ENCODE measurements around the gene ANO5.

ANO5 gene, protein sequence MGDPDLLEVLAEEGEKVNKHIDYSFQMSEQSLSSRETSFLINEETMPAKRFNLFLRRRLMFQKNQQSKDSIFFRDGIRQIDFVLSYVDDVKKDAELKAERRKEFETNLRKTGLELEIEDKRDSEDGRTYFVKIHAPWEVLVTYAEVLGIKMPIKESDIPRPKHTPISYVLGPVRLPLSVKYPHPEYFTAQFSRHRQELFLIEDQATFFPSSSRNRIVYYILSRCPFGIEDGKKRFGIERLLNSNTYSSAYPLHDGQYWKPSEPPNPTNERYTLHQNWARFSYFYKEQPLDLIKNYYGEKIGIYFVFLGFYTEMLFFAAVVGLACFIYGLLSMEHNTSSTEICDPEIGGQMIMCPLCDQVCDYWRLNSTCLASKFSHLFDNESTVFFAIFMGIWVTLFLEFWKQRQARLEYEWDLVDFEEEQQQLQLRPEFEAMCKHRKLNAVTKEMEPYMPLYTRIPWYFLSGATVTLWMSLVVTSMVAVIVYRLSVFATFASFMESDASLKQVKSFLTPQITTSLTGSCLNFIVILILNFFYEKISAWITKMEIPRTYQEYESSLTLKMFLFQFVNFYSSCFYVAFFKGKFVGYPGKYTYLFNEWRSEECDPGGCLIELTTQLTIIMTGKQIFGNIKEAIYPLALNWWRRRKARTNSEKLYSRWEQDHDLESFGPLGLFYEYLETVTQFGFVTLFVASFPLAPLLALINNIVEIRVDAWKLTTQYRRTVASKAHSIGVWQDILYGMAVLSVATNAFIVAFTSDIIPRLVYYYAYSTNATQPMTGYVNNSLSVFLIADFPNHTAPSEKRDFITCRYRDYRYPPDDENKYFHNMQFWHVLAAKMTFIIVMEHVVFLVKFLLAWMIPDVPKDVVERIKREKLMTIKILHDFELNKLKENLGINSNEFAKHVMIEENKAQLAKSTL

DNA sequence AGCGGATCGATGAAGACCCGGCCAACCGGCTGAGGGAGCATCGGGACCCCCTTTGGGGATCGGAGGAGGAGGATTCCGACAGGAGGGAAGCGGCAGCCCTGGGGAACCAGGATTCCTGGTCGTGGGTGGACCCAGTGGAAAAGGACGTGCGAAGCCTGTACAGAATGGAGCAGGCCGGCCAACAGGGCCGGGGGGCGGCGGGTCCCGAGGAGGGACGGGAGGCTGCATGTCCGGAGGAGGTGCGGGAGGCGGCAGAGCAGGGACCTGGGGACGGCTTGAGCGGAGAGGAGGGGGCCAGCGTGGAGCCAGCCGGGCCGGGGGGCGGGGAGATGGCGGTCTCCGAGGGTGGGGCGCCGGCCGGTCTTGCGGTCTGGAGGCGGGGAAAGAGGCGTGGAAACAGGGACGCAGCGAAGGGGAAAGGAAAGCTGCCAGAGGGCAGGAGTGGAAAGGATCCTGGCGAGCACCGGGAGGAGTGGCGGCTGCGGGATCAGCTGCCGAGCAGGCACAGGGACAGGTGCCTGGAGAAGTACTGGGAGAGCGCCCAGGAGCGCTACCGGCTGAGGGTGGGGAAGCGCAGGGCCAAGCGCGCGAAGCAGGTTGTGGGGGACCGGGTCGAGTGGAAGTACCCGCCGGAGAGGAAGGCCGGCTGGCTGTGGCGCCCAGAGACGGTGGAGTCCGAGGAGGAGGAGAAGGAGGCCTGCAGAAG, at the start of gene ANO5:
Gene ANO5, plus strand, starts transcription at position 444 of the 706 bp plus-strand sequence. CDS start 408 bp downstream, outside the sequence.
- H3K27me3 ChIP-seq (ENCODE audit: control insufficient read depth, insufficient read depth, low read length), result peaks cover 8% of the 10 kb centered on the region
- H3K4me1 ChIP-seq (ENCODE audit: control insufficient read depth, low read depth, low read length), result peaks cover 9% of the 10 kb centered on the region
- H3K9me3 ChIP-seq (ENCODE audit: control insufficient read depth, low read depth, low read length), result no peaks in the 10 kb centered on the region
- peak within 1 kb of the TSS; percentile 89 for H3K4me3 ChIP-seq (ENCODE audit: low read length)
- H3K27ac ChIP-seq (ENCODE audit: low read length), result no peak within 1 kb of the TSS
- peak within 1 kb of the TSS; percentile 65 for H3K9ac ChIP-seq (ENCODE audit: low read length)
- H3K36me3 ChIP-seq (ENCODE audit: control insufficient read depth, low read depth, low read length), result no peaks in the 10 kb centered on the region

DNA sequence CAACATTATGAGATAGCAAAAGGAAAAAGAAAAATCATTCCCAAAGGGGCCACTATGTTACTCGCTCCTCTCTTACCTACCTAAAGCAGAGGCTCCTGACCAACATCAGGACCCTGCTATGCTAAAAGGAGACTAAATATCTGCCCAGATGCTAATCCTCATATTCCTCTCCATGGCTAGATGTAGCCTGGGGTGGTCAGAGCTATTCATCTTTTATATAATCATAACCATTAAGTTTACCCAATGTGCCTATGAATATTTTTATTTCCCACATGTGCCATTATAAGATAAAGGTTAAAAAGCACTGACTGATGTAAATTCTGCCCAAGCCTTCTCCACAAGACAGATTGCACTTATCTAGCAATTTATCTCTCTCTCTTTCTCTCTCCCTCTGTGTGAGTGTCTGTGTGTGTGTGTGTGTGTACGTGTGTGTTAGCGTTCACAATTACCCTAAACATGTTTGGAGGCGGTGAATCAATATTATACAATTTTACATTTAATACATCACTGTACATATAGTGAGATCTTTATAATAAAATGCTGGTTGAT, 41.2 kb upstream of the ANO5 start:
- no peaks in the 10 kb centered on the region for H3K27me3 ChIP-seq (ENCODE audit: control insufficient read depth, insufficient read depth, low read length)
- H3K9me3 ChIP-seq (ENCODE audit: control insufficient read depth, low read depth, low read length), result no peaks in the 10 kb centered on the region
- no peak overlapping the region for H3K4me3 ChIP-seq (ENCODE audit: low read length)
- no peak overlapping the region for H3K27ac ChIP-seq (ENCODE audit: low read length)
- no peak overlapping the region for H3K9ac ChIP-seq (ENCODE audit: low read length)
- H3K36me3 ChIP-seq (ENCODE audit: control insufficient read depth, low read depth, low read length), result no peaks in the 10 kb centered on the region
- H3K4me1 ChIP-seq (ENCODE audit: control insufficient read depth, low read depth, low read length), result no peaks in the 10 kb centered on the region

DNA sequence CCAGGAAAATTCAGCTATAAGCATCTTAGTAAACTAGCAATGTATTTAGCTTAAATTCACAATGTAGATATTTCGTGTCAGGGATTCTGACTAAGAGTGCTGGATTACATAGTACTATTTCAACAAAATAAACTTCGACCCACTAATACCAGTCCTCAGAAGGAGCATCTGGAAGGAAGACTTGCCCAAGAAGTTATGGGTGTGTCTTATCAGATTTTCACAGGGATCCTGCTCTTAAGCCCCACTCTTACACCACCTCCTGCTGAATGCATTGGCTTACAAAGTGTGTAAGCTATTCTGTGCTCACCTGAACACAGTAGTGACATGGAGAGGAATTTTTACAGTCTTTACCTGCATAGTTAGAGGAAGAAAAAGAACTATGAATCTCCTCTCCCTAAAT, 35.4 kb upstream of the ANO5 start:
- no peaks in the 10 kb centered on the region for H3K27me3 ChIP-seq (ENCODE audit: control insufficient read depth, insufficient read depth, low read length)
- H3K27ac ChIP-seq (ENCODE audit: low read length), result no peak overlapping the region
- no peak overlapping the region for H3K9ac ChIP-seq (ENCODE audit: low read length)
- no peak overlapping the region for H3K4me3 ChIP-seq (ENCODE audit: low read length)
- no peaks in the 10 kb centered on the region for H3K4me1 ChIP-seq (ENCODE audit: control insufficient read depth, low read depth, low read length)
- no peaks in the 10 kb centered on the region for H3K36me3 ChIP-seq (ENCODE audit: control insufficient read depth, low read depth, low read length)
- H3K9me3 ChIP-seq (ENCODE audit: control insufficient read depth, low read depth, low read length), result no peaks in the 10 kb centered on the region

DNA sequence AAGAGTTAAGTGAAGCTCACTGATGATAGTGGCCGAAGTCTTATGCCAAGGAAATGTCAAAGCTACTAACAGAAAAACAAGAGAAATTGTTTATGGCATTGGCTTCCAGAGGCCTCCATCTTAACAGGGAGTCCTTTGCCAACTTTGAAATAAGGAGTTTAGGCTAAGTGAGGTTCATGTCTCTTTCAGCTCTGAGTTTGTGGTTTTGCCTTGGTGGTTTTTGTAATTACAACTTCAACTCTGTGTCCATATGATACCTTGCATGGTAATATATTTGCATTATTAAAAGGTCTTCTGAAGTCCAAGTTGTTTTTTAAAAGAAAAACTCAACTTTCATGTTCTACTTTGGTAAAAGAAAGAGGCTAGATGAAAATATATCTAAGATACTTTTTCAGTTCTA, 31.4 kb upstream of the ANO5 start:
- Histone ChIP-seq H3K27ac (ENCODE audit: low read length) (no peak overlapping the region), H3K27me3 (ENCODE audit: control insufficient read depth, insufficient read depth, low read length) (no peaks in the 10 kb centered on the region), H3K36me3 (ENCODE audit: control insufficient read depth, low read depth, low read length) (no peaks in the 10 kb centered on the region), H3K4me1 (ENCODE audit: control insufficient read depth, low read depth, low read length) (no peaks in the 10 kb centered on the region), H3K4me3 (ENCODE audit: low read length) (no peak overlapping the region), H3K9me3 (ENCODE audit: control insufficient read depth, low read depth, low read length) (no peaks in the 10 kb centered on the region), H3K9ac (ENCODE audit: low read length) (no peak overlapping the region)

DNA sequence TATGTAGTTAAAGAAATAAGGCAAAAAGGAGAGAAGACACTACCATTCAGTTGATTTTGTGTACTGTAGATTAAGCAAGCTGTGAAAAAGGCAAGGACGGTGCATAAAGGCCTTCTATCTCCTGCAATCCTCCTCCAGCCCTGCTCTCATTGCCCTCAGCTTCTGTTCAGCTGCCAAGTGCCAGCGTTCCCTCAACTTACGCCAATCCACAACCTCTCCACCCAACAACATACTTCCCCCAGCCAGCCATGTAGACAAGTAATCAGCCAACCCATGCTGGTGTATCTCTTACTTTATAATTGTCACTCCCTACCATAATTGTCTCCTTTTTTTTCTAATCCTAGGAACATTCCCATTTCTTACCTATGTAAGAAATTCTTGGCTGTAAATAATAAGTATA, 30.1 kb upstream of the ANO5 start:
- Histone ChIP-seq H3K27ac (ENCODE audit: low read length) (no peak overlapping the region), H3K27me3 (ENCODE audit: control insufficient read depth, insufficient read depth, low read length) (no peaks in the 10 kb centered on the region)

DNA sequence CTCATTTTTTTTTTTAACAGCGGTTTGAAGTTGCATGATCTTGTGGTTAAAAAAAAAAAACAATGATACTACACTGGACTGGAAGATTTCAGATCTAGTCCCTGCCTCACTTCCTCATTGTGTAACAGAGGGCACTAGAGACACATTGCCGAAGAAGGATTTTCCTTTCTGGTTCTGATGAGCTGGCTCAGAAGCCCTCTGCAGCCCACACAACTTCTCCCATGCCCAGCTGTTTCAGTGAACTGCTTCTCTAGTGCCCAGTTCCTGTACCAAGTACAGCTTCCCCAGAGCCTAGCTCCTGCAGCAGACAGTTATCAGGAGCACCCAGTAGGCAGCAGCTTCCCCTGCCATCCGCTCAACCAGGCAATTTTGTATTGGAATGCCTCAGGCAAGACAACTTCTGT, 29.5 kb upstream of the ANO5 start:
- Histone ChIP-seq H3K9me3 (ENCODE audit: control insufficient read depth, low read depth, low read length) (no peaks in the 10 kb centered on the region), H3K4me3 (ENCODE audit: low read length) (no peak overlapping the region), H3K27me3 (ENCODE audit: control insufficient read depth, insufficient read depth, low read length) (no peaks in the 10 kb centered on the region), H3K9ac (ENCODE audit: low read length) (no peak overlapping the region), H3K36me3 (ENCODE audit: control insufficient read depth, low read depth, low read length) (no peaks in the 10 kb centered on the region), H3K27ac (ENCODE audit: low read length) (no peak overlapping the region), H3K4me1 (ENCODE audit: control insufficient read depth, low read depth, low read length) (no peaks in the 10 kb centered on the region)

More for the DNA sequence above, 30.1 kb upstream of the ANO5 start:
- no peak overlapping the region for H3K4me3 ChIP-seq (ENCODE audit: low read length)
- H3K9ac ChIP-seq (ENCODE audit: low read length), result no peak overlapping the region
- no peaks in the 10 kb centered on the region for H3K4me1 ChIP-seq (ENCODE audit: control insufficient read depth, low read depth, low read length)
- no peaks in the 10 kb centered on the region for H3K36me3 ChIP-seq (ENCODE audit: control insufficient read depth, low read depth, low read length)
- H3K9me3 ChIP-seq (ENCODE audit: control insufficient read depth, low read depth, low read length), result no peaks in the 10 kb centered on the region

DNA sequence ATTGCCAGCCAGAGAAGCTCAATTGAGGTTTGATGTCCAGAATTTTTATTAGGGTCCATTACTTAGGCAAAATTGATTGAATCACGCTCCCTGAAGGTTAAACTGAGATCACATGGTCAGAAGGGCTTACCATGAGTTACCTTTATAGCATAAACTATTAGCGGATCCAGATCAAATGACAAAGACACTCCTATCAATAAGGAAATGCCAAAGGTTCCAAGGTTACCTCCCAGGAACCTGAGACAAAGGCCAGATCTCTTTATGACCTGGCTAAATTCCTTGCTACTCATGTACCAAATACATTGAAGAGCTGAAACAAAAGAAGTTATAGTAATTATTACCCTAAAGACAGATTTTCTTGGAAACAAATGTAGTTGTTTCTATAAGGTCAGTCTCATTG, 27.8 kb upstream of the ANO5 start:
- Histone ChIP-seq H3K4me1 (ENCODE audit: control insufficient read depth, low read depth, low read length) (no peaks in the 10 kb centered on the region), H3K36me3 (ENCODE audit: control insufficient read depth, low read depth, low read length) (no peaks in the 10 kb centered on the region), H3K9ac (ENCODE audit: low read length) (no peak overlapping the region), H3K27me3 (ENCODE audit: control insufficient read depth, insufficient read depth, low read length) (no peaks in the 10 kb centered on the region), H3K9me3 (ENCODE audit: control insufficient read depth, low read depth, low read length) (no peaks in the 10 kb centered on the region), H3K27ac (ENCODE audit: low read length) (no peak overlapping the region), H3K4me3 (ENCODE audit: low read length) (no peak overlapping the region)

DNA sequence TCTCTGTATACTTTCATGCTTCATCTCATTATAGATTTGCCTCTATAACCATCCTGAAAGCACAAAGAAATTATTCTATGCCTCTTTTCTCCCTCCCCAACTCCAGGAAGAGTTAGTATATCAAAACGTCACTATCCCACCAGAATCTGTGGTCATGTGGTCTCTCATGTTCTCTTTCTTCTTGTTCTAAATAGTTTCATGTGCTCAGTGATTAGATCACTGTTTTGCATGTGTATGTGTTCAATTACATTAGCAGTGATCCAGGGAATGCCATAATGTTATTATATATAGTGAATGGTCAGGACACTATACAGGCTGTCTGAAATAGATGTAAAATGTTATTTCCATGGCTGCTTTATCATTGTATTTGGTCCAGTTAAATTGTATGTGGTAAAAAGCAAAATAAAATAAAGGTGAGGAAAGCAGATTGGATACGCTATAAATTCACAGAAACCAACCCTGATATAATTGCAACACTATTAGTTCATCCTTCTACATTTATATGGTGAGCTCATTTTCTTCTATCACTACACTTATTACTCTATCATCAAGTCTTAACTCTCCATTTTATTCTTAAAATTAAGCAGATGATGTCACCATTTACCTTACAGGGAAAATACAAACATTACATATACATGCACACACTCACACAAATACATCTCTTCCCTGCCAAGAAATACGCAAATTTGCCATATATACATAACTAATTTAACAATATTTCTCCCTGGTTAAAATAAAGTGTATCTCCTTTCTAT, 26.9 kb upstream of the ANO5 start:
- H3K4me1 ChIP-seq (ENCODE audit: control insufficient read depth, low read depth, low read length), result no peaks in the 10 kb centered on the region
- no peak overlapping the region for H3K27ac ChIP-seq (ENCODE audit: low read length)
- no peaks in the 10 kb centered on the region for H3K27me3 ChIP-seq (ENCODE audit: control insufficient read depth, insufficient read depth, low read length)
- H3K36me3 ChIP-seq (ENCODE audit: control insufficient read depth, low read depth, low read length), result no peaks in the 10 kb centered on the region
- no peaks in the 10 kb centered on the region for H3K9me3 ChIP-seq (ENCODE audit: control insufficient read depth, low read depth, low read length)
- H3K9ac ChIP-seq (ENCODE audit: low read length), result no peak overlapping the region
- H3K4me3 ChIP-seq (ENCODE audit: low read length), result no peak overlapping the region

DNA sequence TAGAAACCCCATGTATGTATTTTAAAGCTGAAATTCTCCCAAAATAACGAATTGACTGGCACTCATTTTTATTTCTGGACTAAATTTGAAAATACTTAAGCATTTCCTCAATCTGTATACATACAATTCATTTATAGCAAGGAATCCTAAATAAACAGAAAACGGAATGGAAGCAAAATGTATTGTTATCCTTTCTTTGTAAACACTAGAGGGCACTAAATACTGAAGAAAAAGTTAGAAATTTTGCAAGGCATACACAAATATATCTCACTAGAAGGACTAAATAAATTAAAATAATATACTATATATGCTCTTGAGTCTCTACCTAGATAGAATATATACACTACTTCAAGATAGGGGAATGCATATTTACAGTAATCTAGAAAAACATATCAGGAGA, 23.1 kb upstream of the ANO5 start:
- no peaks in the 10 kb centered on the region for H3K9me3 ChIP-seq (ENCODE audit: control insufficient read depth, low read depth, low read length)
- no peak overlapping the region for H3K27ac ChIP-seq (ENCODE audit: low read length)
- no peaks in the 10 kb centered on the region for H3K4me1 ChIP-seq (ENCODE audit: control insufficient read depth, low read depth, low read length)
- H3K4me3 ChIP-seq (ENCODE audit: low read length), result no peak overlapping the region
- H3K9ac ChIP-seq (ENCODE audit: low read length), result no peak overlapping the region
- H3K27me3 ChIP-seq (ENCODE audit: control insufficient read depth, insufficient read depth, low read length), result no peaks in the 10 kb centered on the region
- no peaks in the 10 kb centered on the region for H3K36me3 ChIP-seq (ENCODE audit: control insufficient read depth, low read depth, low read length)

DNA sequence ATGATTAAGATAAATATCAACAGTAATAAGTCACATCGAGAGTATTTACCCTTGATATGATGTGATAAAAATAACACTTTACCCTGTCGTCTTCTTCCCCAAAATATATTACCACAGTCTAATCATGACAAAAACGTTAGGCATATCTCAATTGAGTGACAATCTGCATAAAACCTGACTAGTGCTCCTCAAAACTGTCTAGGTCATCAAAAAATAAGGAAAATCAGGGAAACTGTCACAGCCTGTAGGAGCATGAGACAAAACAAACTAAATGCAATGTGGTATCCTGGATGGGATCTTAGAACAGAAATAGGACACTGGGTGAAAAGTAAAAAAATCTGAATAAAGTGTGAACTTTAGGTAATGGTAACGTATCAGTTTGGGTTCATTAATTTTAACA, 19.4 kb upstream of the ANO5 start:
- H3K4me3 ChIP-seq (ENCODE audit: low read length), result no peak overlapping the region

More for the DNA sequence above, 19.4 kb upstream of the ANO5 start:
- H3K27ac ChIP-seq (ENCODE audit: low read length), result no peak overlapping the region
- H3K9me3 ChIP-seq (ENCODE audit: control insufficient read depth, low read depth, low read length), result no peaks in the 10 kb centered on the region
- H3K27me3 ChIP-seq (ENCODE audit: control insufficient read depth, insufficient read depth, low read length), result no peaks in the 10 kb centered on the region
- no peaks in the 10 kb centered on the region for H3K36me3 ChIP-seq (ENCODE audit: control insufficient read depth, low read depth, low read length)
- no peaks in the 10 kb centered on the region for H3K4me1 ChIP-seq (ENCODE audit: control insufficient read depth, low read depth, low read length)
- H3K9ac ChIP-seq (ENCODE audit: low read length), result no peak overlapping the region
